Neural cell (in vitro differentiated cells): ENCODE measurements around the gene CEMIP2.

Experiments
- CTCF ChIP-seq: fragments of 450-650 bp; IDR thresholded peaks from 2 replicates; pipeline ENCODE4 v1.5.1; 2014; ENCODE audit warnings: antibody characterized with exemption, mild to moderate bottlenecking, moderate library complexity; ENCODE audit not compliant: poor library complexity, severe bottlenecking
- EZH2 ChIP-seq: fragments of 200-600, 300-800 bp; shearing (Covaris generic), sonication (generic); IDR thresholded peaks from 2 replicates; pipeline ENCODE4 v1.6.1; 2014; ENCODE audit warnings: antibody characterized with exemption, low read length, borderline replicate concordance, mild to moderate bottlenecking; ENCODE audit not compliant: insufficient read depth, poor library complexity, severe bottlenecking
- POLR2AphosphoS5 ChIP-seq: IDR thresholded peaks from 2 replicates; pipeline ENCODE4 v1.6.1; 2012
- SMC3 ChIP-seq: fragments of 450-650 bp; conservative IDR thresholded peaks from 2 replicates; pipeline ENCODE4 v1.6.1; 2014; ENCODE audit warnings: antibody characterized with exemption, mild to moderate bottlenecking, moderate library complexity; ENCODE audit not compliant: poor library complexity
- TAF1 ChIP-seq: IDR thresholded peaks from 2 replicates; pipeline ENCODE4 v1.6.1; 2012; ENCODE audit warnings: low read depth

GRCh38 chr9:71781391-71781790 lies 13.1 kb upstream of the CEMIP2 start:
- no peak for TF ChIP-seq SMC3
- no peak for TF ChIP-seq EZH2
- no peak for TF ChIP-seq POLR2AphosphoS5
- no peak for TF ChIP-seq CTCF
- TF ChIP-seq TAF1 = no peak
